Measurements from ENCODE around the gene UBE2U.

UBE2U gene

GRCh38 chr1:64179588-64179987 is 23.8 kb upstream of the UBE2U start:
- H3K27ac Mint-ChIP-seq = no peak overlapping the region
- intact Hi-C loops (cut with micrococcal nuclease) = no loop called here
- H3K4me1 Mint-ChIP-seq (ENCODE audit: low read depth) = peaks cover 9% of the 10 kb centered on the region
- no peaks in the 10 kb centered on the region for H3K27me3 Mint-ChIP-seq
- H3K9me3 Mint-ChIP-seq = no peaks in the 10 kb centered on the region
- H3K36me3 Mint-ChIP-seq (ENCODE audit: low read depth) = no peaks in the 10 kb centered on the region
- no peak overlapping the region for H3K4me3 Mint-ChIP-seq

GRCh38 chr1:64182207-64182606 is 21.2 kb upstream of the UBE2U start:
- Mint-ChIP-seq H3K27ac (no peak overlapping the region), H3K4me1 (ENCODE audit: low read depth) (no peaks in the 10 kb centered on the region), H3K4me3 (no peak overlapping the region), H3K27me3 (no peaks in the 10 kb centered on the region), H3K36me3 (ENCODE audit: low read depth) (no peaks in the 10 kb centered on the region), H3K9me3 (no peaks in the 10 kb centered on the region)
- intact Hi-C loops (cut with micrococcal nuclease) = no loop called here

GRCh38 chr1:64183395-64184002 is 19.9 kb upstream of the UBE2U start:
- Mint-ChIP-seq H3K9me3 (no peaks in the 10 kb centered on the region), H3K27ac (no peak overlapping the region), H3K4me3 (no peak overlapping the region), H3K4me1 (ENCODE audit: low read depth) (no peaks in the 10 kb centered on the region), H3K27me3 (no peaks in the 10 kb centered on the region), H3K36me3 (ENCODE audit: low read depth) (no peaks in the 10 kb centered on the region)
- intact Hi-C loops (cut with micrococcal nuclease) = no loop called here

- Mint-ChIP-seq H3K27ac (no peak overlapping the region), H3K4me3 (no peak overlapping the region), H3K4me1 (ENCODE audit: low read depth) (no peaks in the 10 kb centered on the region), H3K27me3 (no peaks in the 10 kb centered on the region), H3K36me3 (ENCODE audit: low read depth) (no peaks in the 10 kb centered on the region), H3K9me3 (no peaks in the 10 kb centered on the region)
- intact Hi-C loops (cut with micrococcal nuclease) = no loop called here
Observed at GRCh38 chr1:64184003-64184440, 19.4 kb upstream of the UBE2U start.

- H3K9me3 Mint-ChIP-seq = no peaks in the 10 kb centered on the region
- intact Hi-C loops (cut with micrococcal nuclease) = no loop called here
- no peaks in the 10 kb centered on the region for H3K4me1 Mint-ChIP-seq (ENCODE audit: low read depth)
- H3K27me3 Mint-ChIP-seq = no peaks in the 10 kb centered on the region
- H3K36me3 Mint-ChIP-seq (ENCODE audit: low read depth) = no peaks in the 10 kb centered on the region
- no peak overlapping the region for H3K4me3 Mint-ChIP-seq
- no peak overlapping the region for H3K27ac Mint-ChIP-seq
Observed at GRCh38 chr1:64186138-64186897, 17.1 kb upstream of the UBE2U start.

- no peak overlapping the region for H3K4me3 Mint-ChIP-seq
- no peak overlapping the region for H3K27ac Mint-ChIP-seq
- no peaks in the 10 kb centered on the region for H3K9me3 Mint-ChIP-seq
- intact Hi-C loops (cut with micrococcal nuclease) = no loop called here
- H3K36me3 Mint-ChIP-seq (ENCODE audit: low read depth) = no peaks in the 10 kb centered on the region
- H3K4me1 Mint-ChIP-seq (ENCODE audit: low read depth) = no peaks in the 10 kb centered on the region
- H3K27me3 Mint-ChIP-seq = no peaks in the 10 kb centered on the region
Observed at GRCh38 chr1:64186898-64187280, 16.5 kb upstream of the UBE2U start.

- no peaks in the 10 kb centered on the region for H3K9me3 Mint-ChIP-seq
- H3K27me3 Mint-ChIP-seq = no peaks in the 10 kb centered on the region
- intact Hi-C loops (cut with micrococcal nuclease) = no loop called here
- H3K4me3 Mint-ChIP-seq = no peak overlapping the region
- H3K27ac Mint-ChIP-seq = no peak overlapping the region
- H3K36me3 Mint-ChIP-seq (ENCODE audit: low read depth) = no peaks in the 10 kb centered on the region
- H3K4me1 Mint-ChIP-seq (ENCODE audit: low read depth) = no peaks in the 10 kb centered on the region
Observed at GRCh38 chr1:64187646-64188045, 15.8 kb upstream of the UBE2U start.

GRCh38 chr1:64192290-64192689 is 11.1 kb upstream of the UBE2U start:
- H3K27me3 Mint-ChIP-seq = no peaks in the 10 kb centered on the region
- intact Hi-C loops (cut with micrococcal nuclease) = no loop called here

GRCh38 chr1:64194168-64195080 is 9.0 kb upstream of the UBE2U start:
- Mint-ChIP-seq H3K4me3 (no peak overlapping the region), H3K27ac (no peak overlapping the region), H3K27me3 (no peaks in the 10 kb centered on the region), H3K36me3 (ENCODE audit: low read depth) (no peaks in the 10 kb centered on the region), H3K4me1 (ENCODE audit: low read depth) (peaks cover 13% of the 10 kb centered on the region), H3K9me3 (no peaks in the 10 kb centered on the region)
- intact Hi-C loops (cut with micrococcal nuclease) = no loop called here

More at GRCh38 chr1:64192290-64192689, 11.1 kb upstream of the UBE2U start:
- no peaks in the 10 kb centered on the region for H3K36me3 Mint-ChIP-seq (ENCODE audit: low read depth)
- H3K27ac Mint-ChIP-seq = no peak overlapping the region
- H3K9me3 Mint-ChIP-seq = no peaks in the 10 kb centered on the region
- peaks cover 13% of the 10 kb centered on the region for H3K4me1 Mint-ChIP-seq (ENCODE audit: low read depth)
- H3K4me3 Mint-ChIP-seq = no peak overlapping the region

GRCh38 chr1:64195081-64195395 is 8.4 kb upstream of the UBE2U start:
- intact Hi-C loops (cut with micrococcal nuclease) = no loop called here
- H3K4me3 Mint-ChIP-seq = no peak overlapping the region
- H3K27ac Mint-ChIP-seq = no peak overlapping the region
- H3K4me1 Mint-ChIP-seq (ENCODE audit: low read depth) = peaks cover 13% of the 10 kb centered on the region
- no peaks in the 10 kb centered on the region for H3K36me3 Mint-ChIP-seq (ENCODE audit: low read depth)
- no peaks in the 10 kb centered on the region for H3K9me3 Mint-ChIP-seq
- no peaks in the 10 kb centered on the region for H3K27me3 Mint-ChIP-seq

- Mint-ChIP-seq H3K36me3 (ENCODE audit: low read depth) (no peaks in the 10 kb centered on the region), H3K4me3 (no peak overlapping the region), H3K9me3 (no peaks in the 10 kb centered on the region), H3K27ac (no peak overlapping the region), H3K27me3 (no peaks in the 10 kb centered on the region), H3K4me1 (ENCODE audit: low read depth) (peaks cover 13% of the 10 kb centered on the region)
- intact Hi-C loops (cut with micrococcal nuclease) = no loop called here
Observed at GRCh38 chr1:64196074-64196870, 7.2 kb upstream of the UBE2U start.

GRCh38 chr1:64197076-64197475 is 6.3 kb upstream of the UBE2U start:
- Mint-ChIP-seq H3K4me3 (no peak overlapping the region), H3K9me3 (no peaks in the 10 kb centered on the region), H3K27me3 (no peaks in the 10 kb centered on the region), H3K4me1 (ENCODE audit: low read depth) (peaks cover 13% of the 10 kb centered on the region), H3K27ac (no peak overlapping the region), H3K36me3 (ENCODE audit: low read depth) (no peaks in the 10 kb centered on the region)
- intact Hi-C loops (cut with micrococcal nuclease) = no loop called here

GRCh38 chr1:64199154-64199553 is 4.3 kb upstream of the UBE2U start:
- intact Hi-C loops (cut with micrococcal nuclease) = no loop called here
- Mint-ChIP-seq H3K4me1 (ENCODE audit: low read depth) (peaks cover 13% of the 10 kb centered on the region), H3K36me3 (ENCODE audit: low read depth) (no peaks in the 10 kb centered on the region), H3K27ac (no peak overlapping the region), H3K27me3 (no peaks in the 10 kb centered on the region), H3K9me3 (no peaks in the 10 kb centered on the region), H3K4me3 (no peak overlapping the region)
